GM21825 (cell line): ENCODE measurements around the gene MEA1.
A peak's percentile ranks its signal among the peaks of the same experiment; 100 is the strongest.

Source experiments
- ATAC-seq: cut with Tn5 transposase; IDR thresholded peaks from one replicate; pipeline ENCODE4 v1.9.1; 2021; ENCODE audit warnings: mild to moderate bottlenecking, moderate library complexity; ENCODE audit not compliant: unreplicated experiment

MEA1 gene

DNA sequence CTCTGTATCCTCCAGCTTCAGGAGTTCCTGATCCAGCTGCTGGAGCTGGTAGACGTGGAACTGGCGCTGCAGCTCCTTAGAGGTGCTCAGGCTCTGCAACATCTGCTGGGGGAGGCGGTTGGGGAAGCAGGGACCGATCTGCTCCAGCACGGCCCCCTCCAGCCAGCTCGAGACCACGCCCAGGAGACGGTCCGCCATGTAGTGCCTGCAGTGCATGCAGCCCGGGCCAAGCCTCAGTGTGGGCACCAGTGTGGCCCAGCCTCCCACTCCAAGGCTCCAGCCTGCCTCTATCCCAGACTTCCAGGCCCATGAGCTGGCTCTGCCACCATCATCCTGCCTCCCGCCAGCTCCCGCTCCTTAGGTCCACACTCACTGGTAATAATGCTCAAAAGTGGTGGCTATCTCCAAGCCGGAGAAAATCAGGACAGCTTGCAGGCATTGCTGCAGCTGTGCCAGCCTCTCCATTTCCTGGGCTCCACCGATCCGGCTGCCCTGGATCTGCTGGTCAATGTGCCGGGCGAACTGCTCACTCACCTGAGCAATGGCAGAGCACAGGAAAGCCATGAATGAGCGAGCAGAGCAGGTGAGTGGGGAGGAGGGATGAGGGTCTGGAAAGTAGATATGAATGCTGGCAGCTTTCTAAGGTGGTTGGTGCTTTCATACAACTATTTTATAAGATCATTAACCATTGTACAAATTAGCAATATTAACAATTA lies 27.0 kb upstream of the MEA1 start:
- ATAC-seq = no peak

DNA sequence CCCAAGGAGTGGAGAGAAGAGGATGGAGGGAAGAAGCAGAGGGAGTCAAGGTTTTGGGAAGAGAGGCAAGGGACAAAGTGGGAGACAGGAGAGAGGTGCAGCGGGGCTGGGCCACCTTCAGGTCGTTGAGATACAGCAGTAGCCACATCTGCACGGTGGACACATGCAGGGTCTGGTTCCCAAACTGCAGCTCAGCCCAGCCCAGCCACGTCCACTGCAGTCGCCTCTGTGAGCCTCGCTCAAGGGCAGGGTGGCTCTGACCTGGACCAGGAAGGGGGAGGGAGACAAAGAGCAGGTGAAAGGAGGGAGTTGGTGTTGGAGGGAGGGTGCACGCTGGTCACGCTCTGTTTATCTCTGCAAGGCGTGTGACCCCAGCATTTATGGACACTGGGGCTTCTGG lies 25.0 kb upstream of the MEA1 start:
- ATAC-seq = no peak

GRCh38 chr6:43037706-43038105 lies 24.0 kb upstream of the MEA1 start:
- ATAC-seq = no peak

DNA sequence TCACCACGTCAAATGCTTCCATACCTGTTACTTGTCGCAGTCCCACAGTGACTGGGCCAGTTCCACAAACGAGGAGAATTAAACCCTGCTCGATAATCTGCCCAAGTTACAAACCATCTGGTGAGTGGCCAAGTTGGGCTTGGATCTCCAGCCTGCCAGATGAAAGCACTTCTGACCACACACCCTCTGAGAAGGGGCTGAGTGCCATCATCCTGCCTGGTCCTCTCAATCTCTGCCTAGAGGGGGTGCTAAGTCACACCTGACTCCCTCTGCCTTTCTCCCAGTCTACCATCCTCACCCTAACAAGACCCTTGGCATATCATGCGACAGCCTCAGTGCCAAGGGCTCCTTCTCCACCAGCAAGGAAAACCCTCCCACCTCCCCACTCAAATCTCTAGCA lies 23.5 kb upstream of the MEA1 start:
- ATAC-seq = no peak

DNA sequence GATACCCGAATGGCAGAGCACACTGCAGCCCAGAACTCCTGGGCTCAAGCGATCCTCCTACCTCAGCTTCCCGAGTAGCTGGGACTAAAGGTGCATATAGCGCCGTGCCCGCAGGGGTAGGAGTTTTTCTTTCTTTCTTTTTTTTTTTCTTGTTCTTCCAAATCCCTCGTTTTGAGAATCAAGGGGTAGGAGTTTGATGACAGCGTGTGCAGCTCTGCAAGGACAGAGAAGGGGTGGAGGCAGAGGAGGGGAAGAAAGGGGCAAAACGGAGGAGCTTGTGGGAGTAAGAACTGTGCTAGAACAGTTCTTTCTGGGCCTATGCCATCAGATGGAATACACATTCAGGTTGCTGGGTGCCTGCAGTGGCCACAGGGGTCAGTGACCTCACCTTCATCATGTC lies 23.0 kb upstream of the MEA1 start:
- ATAC-seq = no peak

DNA sequence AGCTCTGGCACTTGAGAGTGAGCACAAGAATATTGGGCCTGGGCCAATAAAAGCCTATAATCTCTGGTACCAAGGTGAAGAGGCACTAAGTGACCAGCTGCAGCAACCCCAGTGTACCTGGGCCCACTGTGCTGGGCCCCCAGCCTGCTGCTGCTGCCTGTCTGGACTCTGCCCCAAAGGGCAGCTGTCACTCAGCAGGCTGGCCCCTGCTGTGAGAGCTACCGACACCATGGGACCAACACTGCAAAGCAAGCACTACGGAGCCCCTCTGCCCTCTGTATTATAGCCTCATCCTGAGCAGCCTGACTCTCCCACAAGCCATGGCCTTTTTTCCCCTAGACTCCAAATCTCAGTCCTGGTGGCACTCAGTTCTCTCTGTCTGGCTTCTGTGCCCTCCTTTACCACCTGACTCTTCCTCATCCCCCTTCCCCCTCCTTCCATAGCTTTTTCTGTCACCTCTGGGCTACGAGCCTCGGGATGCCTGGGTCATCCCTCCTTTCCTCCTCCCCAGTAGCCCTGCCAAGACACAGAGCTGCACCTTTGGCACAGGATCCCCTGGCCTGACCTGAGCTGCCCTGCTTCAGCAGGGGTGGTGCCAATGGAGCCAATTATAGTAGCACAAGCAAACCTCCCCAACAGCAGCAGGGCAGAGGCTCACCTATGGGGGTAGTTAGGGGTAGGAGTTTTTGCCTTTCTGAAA lies 21.9 kb upstream of the MEA1 start:
- ATAC-seq = no peak

GRCh38 chr6:43034190-43034525 lies 20.4 kb upstream of the MEA1 start:
- no peak for ATAC-seq

- ATAC-seq = no peak
Observed at GRCh38 chr6:43033496-43034189, 19.9 kb upstream of the MEA1 start.

GRCh38 chr6:43032326-43032725 lies 18.6 kb upstream of the MEA1 start:
- ATAC-seq = no peak

DNA sequence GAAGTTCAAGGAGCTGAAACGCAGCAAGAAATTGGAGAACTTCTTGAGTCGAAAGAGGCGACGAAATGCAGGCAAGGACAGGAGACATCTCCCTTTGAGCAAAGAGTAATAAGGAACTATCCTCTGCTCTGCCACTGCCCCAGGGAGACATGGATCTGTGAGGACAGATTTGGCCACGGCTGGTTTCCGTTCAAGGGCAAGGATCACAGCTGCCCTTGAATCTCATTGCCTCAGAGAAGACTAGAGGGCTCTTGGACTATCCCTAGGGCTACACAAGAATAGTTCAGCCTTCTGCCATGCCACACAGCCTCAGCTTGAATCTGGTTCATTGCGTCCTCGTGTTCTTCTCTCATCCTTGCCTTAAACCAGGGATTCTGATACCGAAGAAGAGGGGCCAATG lies 15.4 kb upstream of the MEA1 start:
- ATAC-seq = no peak

DNA sequence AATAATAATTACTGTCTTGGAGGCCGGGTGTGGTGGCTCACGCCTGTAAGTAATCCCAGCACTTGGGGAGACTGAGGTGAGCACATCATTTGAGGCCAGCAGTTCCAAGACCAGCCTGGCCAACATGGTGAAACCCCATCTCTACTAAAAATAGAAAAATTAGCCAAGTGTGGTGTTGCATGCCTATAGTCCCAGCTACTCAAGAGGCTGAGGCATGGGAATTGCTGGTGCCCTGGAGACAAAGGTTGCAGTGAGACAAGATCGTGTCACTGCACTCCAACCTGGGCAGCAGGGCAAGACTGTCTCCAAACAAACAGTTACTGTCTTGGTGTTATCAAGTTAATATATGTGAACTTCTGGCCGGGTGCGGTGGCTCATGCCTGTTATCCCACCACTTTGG lies 12.6 kb upstream of the MEA1 start:
- ATAC-seq = no peak

GRCh38 chr6:43024436-43024835 lies 10.7 kb upstream of the MEA1 start:
- no peak for ATAC-seq

DNA sequence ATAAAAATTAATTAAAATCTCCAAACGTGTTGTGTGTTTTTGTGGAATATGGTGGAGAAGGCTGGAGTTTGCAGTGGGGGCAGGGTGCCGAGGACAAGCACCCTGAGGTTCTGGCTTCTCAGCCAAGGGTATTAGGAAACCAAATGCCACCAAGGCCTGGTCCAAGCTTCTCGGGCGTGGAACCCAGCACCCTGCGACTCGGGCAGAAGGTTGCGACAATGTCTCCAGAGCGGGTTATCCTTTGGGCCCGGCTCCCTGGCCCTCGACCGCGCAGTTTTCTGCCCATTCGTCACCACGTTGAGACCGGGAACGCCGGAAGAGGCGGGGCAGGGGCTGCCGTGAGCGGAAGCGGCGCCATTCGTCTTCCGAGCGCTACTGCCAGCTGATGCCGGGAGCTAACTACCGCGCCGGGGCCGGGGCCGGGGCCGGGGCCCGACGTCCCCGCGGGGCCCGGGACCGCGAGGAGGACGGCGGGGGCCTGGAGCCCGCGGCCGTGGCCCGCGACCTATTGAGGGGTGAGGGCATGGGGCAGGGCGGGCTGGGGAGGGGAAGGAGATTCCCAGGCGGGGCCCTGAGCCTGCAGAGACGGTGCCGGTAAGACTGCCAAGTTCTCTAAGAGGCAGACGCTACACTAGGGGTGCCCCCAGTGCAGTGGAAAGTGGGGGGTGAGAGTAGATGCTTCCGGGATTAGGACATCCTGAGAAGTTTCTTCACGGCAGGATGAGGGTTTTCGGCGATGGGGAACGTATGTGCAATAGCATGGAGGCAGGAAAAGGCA lies 7.7 kb upstream of the MEA1 start, which contains the start of gene RRP36:
Gene RRP36, plus strand, starts transcription at position 354 of the 778 bp plus-strand sequence. Its CDS starts 32 bp downstream, at position 386.
- peak; percentile 72 for ATAC-seq

DNA sequence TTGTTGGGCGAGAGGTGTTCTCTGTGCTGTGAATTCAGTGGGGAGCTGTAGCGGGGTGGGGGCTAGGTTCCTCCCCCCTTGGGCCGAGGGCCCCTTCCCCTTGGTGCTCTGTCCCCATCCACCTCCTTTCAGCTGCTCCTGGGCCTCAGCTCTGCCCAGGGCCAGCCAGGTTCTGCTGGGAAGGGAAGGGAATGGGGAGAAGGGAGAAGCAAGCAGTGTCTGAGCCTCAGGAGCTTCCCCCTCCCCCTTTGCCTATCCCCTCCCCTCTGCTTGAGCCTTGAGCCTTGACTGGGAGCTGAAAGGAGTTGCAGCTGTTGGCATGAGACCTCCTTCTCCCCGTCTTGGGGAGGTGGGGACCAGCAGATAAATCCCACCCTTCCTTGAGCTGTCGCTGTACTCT lies 7.1 kb upstream of the MEA1 start:
- no peak for ATAC-seq

- ATAC-seq = no peak
Observed at GRCh38 chr6:43020052-43020705, 6.4 kb upstream of the MEA1 start.

GRCh38 chr6:43019152-43019551 lies 5.4 kb upstream of the MEA1 start:
- ATAC-seq = no peak

DNA sequence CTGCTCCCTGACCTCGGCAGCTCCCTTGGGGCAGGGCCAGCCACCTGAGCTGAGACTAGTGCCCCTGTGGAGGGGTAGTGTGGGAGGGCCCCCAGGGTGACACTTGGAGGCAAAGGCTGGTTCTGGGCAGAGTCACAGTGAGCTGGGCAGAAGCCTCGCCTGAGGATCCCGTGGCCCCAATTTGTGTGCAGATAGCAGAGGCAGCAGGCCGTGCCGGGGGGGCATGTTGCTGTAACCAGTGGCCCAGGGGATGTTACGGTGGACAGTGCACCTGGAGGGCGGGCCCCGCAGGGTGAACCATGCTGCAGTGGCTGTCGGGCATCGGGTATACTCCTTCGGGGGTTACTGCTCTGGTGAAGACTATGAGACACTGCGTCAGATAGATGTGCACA lies 3.2 kb upstream of the MEA1 start:
- ATAC-seq = no peak

- ATAC-seq = no peak
Observed at GRCh38 chr6:43016176-43016942, 2.6 kb upstream of the MEA1 start.

DNA sequence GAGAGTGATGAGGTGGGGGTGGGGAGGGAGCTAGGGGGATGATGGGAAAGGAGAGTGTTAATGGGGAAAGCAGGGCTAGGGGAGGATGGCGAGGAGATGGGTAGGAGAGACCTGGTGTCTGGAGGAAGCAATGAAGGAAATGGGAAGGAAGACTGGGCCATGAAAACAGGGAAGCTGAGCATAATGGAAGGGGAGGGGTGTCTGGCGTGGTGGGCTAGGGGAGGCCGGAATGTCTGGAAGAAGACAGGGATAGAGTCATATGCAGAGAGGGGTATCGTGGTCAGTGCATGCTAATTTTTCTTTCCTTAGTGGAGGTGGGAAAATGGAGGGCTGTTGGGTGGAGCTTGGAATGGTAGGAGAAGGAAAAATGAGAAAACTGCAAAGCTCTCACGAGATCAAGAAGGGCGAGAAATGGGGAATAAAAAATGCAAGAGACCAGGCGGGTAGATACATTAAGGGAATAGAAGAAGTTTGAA lies 726 bp upstream of the MEA1 start:
- ATAC-seq = no peak
